Esophagus muscularis mucosa (tissue), 4 donors: ENCODE results near the gene ANO10. TPM values are rescaled to one million over a fixed set of nuclear protein-coding genes. Genes with fewer than 3 reads are reported as not detected.
"Not testable (repeated sequence)": the region's sequence is repeated elsewhere in the genome, so short reads cannot be mapped to it uniquely, and the experiment has no call there.

ENCODE experiments used
- DNase-seq: peaks from one replicate; pipeline ENCODE4 v3.0.0-alpha.2; 2017; ENCODE audit errors: extremely low spot score
- H3K27ac ChIP-seq, 4 donors: fragments of 200-600 bp; sonication (generic); replicated peaks in 1 of 4; 1 replicate in 3 of 4; 2 replicates in 1 of 4; pipeline ENCODE4 v1.5.1; 2016 to 2019; ENCODE audit warnings: mild to moderate bottlenecking in 1 of 4
- H3K27me3 ChIP-seq, 4 donors: fragments of 200-600 bp; sonication (generic); one replicate each; pipeline versions ENCODE4 v1.5.1 to v1.6.0; 2016 to 2019
- H3K36me3 ChIP-seq, 4 donors: fragments of 200-600 bp; sonication (generic); one replicate each; pipeline ENCODE4 v1.5.1; 2016 to 2019
- H3K4me1 ChIP-seq, 4 donors: fragments of 200-600 bp; sonication (generic); one replicate each; pipeline ENCODE4 v1.5.1; 2016 to 2019
- H3K4me3 ChIP-seq, 4 donors: fragments of 200-600 bp; sonication (generic); 1 replicate in 2 of 4; 2 replicates in 2 of 4; pipeline ENCODE4 v1.5.1; 2016 to 2019; ENCODE audit warnings: mild to moderate bottlenecking in 4 of 4, moderate library complexity in 1 of 4
- H3K9me3 ChIP-seq, 4 donors: fragments of 200-600 bp; sonication (generic); 1 replicate in 3 of 4; 2 replicates in 1 of 4; pipeline ENCODE4 v1.5.1; 2016 to 2019
- EP300 ChIP-seq: sonication (generic); formaldehyde crosslinking; IDR thresholded peaks from one replicate; pipeline ENCODE4 v1.6.1; 2017; ENCODE audit warnings: antibody characterized with exemption
- POLR2A ChIP-seq: fragments of 450-650 bp; IDR thresholded peaks from one replicate; pipeline ENCODE4 v1.6.1; 2017; ENCODE audit warnings: antibody characterized with exemption, moderate library complexity, mild to moderate bottlenecking, low read depth
- POLR2AphosphoS5 ChIP-seq, 2 donors: sonication (generic); formaldehyde crosslinking; IDR thresholded peaks; one replicate each; pipeline ENCODE4 v1.6.1; 2017; ENCODE audit warnings: antibody characterized with exemption in 2 of 2
- WGBS: methylation state at CpG from one replicate; pipeline ENCODE4 v1.1.5; 2018; 5-methylcytosine and 5-hydroxymethylcytosine counted together
- intact Hi-C: fragments of 100-400 bp; cut with DNase I; formaldehyde crosslinking; loops from one replicate; pipeline ENCODE4 v1.15.1; 2023
- total RNA-seq, 4 donors: library from RNA; depleted of rRNA; stranded (reverse); fragments of >200 nt; gene quantifications; one replicate each; pipeline versions ENCODE4 v1.1.0 to v1.2.1, GENCODE V29; 2016
- TF ChIP-seq, protein P1 (sequence below), 3 experiments: fragments of 200-600 bp in 2 of 3; fragments of 450-650 bp in 1 of 3; sonication (generic) in 2 of 3; IDR thresholded peaks; one replicate each; pipeline ENCODE4 v1.5.1; 2017 to 2019; ENCODE audit warnings: antibody characterized with exemption in 3 of 3, mild to moderate bottlenecking in 2 of 3, moderate library complexity in 1 of 3

Gene ANO10
- total RNA-seq, 4 donors from 2014 or later = 19.2 to 26.2 (median 24.0) TPM

DNA sequence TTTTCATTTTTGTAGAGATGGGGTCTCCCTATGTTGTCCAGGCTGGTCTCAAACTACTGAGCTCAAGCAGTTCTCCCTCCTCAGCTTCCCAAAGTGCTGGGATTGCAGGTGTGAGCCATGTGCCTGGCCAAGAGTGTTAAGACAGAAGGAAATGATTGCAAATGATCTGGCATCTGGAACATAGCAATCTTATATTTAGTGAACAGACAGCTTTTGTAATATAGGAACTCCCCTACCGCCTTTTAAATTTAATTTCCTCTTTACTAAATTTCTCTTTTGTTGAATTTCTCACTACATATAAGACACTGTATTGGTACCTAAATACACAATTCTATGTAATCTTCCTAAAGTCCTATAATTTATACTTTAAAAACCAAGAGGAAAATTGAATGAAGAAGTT is 13.1 kb downstream of the ANO10 start:
- DNase-seq = no peak
- no peak overlapping the region for H3K27ac ChIP-seq
- H3K36me3 ChIP-seq = peaks cover 0 to 12% (median 5%) of the 10 kb centered on the region in 4 donors
- no peaks in the 10 kb centered on the region for H3K27me3 ChIP-seq
- intact Hi-C loops = no loop called here
- H3K9me3 ChIP-seq = no peaks in the 10 kb centered on the region
- no peak for TF ChIP-seq POLR2AphosphoS5 (IDR thresholded peaks at IDR 0.05)
- TF ChIP-seq POLR2A = no peak
- no peak for TF ChIP-seq EP300
- TF ChIP-seq, protein P1, sequence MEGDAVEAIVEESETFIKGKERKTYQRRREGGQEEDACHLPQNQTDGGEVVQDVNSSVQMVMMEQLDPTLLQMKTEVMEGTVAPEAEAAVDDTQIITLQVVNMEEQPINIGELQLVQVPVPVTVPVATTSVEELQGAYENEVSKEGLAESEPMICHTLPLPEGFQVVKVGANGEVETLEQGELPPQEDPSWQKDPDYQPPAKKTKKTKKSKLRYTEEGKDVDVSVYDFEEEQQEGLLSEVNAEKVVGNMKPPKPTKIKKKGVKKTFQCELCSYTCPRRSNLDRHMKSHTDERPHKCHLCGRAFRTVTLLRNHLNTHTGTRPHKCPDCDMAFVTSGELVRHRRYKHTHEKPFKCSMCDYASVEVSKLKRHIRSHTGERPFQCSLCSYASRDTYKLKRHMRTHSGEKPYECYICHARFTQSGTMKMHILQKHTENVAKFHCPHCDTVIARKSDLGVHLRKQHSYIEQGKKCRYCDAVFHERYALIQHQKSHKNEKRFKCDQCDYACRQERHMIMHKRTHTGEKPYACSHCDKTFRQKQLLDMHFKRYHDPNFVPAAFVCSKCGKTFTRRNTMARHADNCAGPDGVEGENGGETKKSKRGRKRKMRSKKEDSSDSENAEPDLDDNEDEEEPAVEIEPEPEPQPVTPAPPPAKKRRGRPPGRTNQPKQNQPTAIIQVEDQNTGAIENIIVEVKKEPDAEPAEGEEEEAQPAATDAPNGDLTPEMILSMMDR (IDR thresholded peaks at IDR 0.05) = no peak
- H3K4me3 ChIP-seq = no peak overlapping the region
- no peaks in the 10 kb centered on the region for H3K4me1 ChIP-seq
- 87% methylated on average over 1 of the region's 1 CpG for WGBS

DNA sequence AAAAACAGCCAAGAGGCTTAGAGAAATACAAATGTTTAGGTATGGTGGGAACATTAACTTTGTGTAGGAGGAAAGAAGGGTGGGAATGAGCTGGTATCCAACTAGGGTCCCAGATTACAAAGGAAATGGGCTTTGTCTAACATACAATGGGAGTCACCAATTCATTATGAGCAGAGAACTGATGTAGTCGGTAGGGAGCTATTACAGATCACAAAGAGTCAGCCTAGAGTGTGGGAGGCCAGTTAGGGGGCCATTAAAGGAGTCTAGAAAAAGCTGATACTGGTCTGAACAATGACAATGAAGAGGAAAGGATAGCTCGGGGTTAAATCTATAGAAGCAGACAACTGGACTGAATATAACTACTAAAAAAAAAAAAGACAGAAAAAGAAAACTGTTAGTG is 15.5 kb downstream of the ANO10 start:
- H3K36me3 ChIP-seq = peaks cover 0 to 13% (median 6%) of the 10 kb centered on the region in 4 donors
- H3K27ac ChIP-seq = no peak overlapping the region
- DNase-seq = no peak
- no peak for TF ChIP-seq POLR2A
- no peak for TF ChIP-seq POLR2AphosphoS5 (IDR thresholded peaks at IDR 0.05)
- no peak for TF ChIP-seq EP300
- TF ChIP-seq, protein P1 (IDR thresholded peaks at IDR 0.05) = no peak
- H3K4me1 ChIP-seq = no peaks in the 10 kb centered on the region
- H3K27me3 ChIP-seq = no peaks in the 10 kb centered on the region
- H3K9me3 ChIP-seq = no peaks in the 10 kb centered on the region
- H3K4me3 ChIP-seq = no peak overlapping the region
- intact Hi-C loops = no loop called here
- WGBS = 87% methylated on average over 2 of the region's 2 CpGs

DNA sequence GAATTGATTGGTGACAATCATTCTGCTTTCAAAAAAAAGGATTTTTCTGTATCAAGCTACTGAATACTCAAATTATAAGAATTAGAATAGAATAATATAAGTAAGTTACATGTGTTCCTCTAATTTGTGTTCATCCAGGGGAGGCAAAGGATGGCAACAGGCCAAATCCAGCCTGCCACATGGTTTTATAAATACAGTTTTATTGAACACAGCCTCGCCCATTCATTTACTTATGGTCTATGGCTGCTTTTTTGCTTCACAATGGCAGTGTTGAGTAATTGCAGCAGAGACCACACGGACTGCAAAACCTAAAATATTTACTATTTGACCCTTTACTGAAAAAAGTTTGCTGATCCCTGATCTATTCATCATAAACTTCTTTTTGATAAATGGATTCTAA is 21.9 kb downstream of the ANO10 start:
- H3K27ac ChIP-seq, H3K4me3 ChIP-seq, H3K4me1 ChIP-seq, DNase-seq, intact Hi-C loops, H3K27me3 ChIP-seq, H3K9me3 ChIP-seq: not testable (repeated sequence)
- H3K36me3 ChIP-seq = peaks cover 0 to 20% (median 3%) of the 10 kb centered on the region in 4 donors
- 92% methylated on average over 2 of the region's 2 CpGs for WGBS

DNA sequence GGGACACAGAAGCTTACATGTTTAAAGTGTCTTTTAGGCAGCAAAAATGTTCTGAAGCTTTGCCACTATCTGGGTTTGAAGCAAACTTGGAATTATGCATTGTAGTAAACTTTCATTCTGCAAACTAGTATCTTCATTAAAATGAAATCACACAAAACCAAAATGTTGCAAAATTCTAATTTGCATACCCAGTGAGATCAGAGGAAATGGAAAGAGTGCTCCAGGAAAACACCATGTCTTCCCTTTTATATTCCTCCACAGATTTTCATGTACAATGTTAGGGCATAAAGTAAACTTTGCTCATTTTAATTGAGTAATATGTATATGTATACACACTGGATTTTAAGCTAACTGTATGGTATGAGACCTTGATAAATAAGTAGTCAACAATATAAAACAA is 23.9 kb downstream of the ANO10 start:
- H3K27ac ChIP-seq = no peak overlapping the region
- H3K9me3 ChIP-seq = no peaks in the 10 kb centered on the region
- H3K4me1 ChIP-seq = no peaks in the 10 kb centered on the region
- no peaks in the 10 kb centered on the region for H3K27me3 ChIP-seq
- intact Hi-C loops = no loop called here
- TF ChIP-seq POLR2A = no peak
- no peak for TF ChIP-seq POLR2AphosphoS5 (IDR thresholded peaks at IDR 0.05)
- no peak for TF ChIP-seq EP300
- TF ChIP-seq, protein P1 (IDR thresholded peaks at IDR 0.05) = no peak
- peaks cover 0 to 15% (median 0%) of the 10 kb centered on the region in 4 donors for H3K36me3 ChIP-seq
- no peak for DNase-seq
- H3K4me3 ChIP-seq = no peak overlapping the region

DNA sequence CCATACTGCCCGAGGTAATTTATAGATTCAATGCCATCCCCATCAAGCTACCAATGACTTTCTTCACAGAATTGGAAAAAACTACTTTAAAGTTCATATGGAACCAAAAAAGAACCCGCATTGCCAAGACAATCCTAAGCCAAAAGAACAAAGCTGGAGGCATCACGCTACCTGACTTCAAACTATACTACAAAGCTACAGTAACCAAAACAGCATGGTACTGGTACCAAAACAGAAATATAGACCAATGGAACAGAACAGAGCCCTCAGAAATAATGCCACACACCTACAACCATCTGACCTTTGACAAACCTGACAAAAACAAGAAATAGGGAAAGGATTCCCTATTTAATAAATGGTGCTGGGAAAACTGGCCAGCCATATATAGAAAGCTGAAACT is 25.6 kb downstream of the ANO10 start:
- H3K36me3 ChIP-seq = peaks cover 5 to 28% (median 9%) of the 10 kb centered on the region in 4 donors

DNA sequence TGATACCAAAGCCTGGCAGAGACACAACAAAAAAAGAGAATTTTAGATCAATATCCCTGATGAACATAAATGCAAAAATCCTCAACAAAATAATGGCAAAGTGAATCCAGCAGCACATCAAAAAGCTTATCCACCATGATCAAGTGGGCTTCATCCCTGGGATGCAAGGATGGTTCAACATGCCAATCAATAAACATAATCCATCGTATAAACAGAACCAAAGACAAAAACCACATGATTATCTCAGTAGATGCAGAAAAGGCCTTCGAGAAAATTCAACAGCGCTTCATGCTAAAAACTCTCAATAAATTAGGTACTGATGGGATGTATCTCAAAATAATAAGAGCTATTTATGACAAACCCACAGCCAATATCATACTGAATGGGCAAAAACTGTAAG is 26.5 kb downstream of the ANO10 start:
- H3K27ac ChIP-seq, H3K4me3 ChIP-seq, intact Hi-C loops, H3K4me1 ChIP-seq, DNase-seq, H3K27me3 ChIP-seq: not testable (repeated sequence)
- Histone ChIP-seq H3K9me3 (peaks cover 0 to 11% (median 5%) of the 10 kb centered on the region in 4 donors), H3K36me3 (peaks cover 10 to 33% (median 12%) of the 10 kb centered on the region in 4 donors)
- 97% methylated on average over 3 of the region's 3 CpGs for WGBS

More for the DNA sequence above, 25.6 kb downstream of the ANO10 start:
- intact Hi-C loops, DNase-seq, H3K4me1 ChIP-seq, H3K27me3 ChIP-seq, H3K4me3 ChIP-seq, H3K27ac ChIP-seq: not testable (repeated sequence)
- 98% methylated on average over 3 of the region's 3 CpGs for WGBS
- peaks cover 0 to 11% (median 5%) of the 10 kb centered on the region in 4 donors for H3K9me3 ChIP-seq

DNA sequence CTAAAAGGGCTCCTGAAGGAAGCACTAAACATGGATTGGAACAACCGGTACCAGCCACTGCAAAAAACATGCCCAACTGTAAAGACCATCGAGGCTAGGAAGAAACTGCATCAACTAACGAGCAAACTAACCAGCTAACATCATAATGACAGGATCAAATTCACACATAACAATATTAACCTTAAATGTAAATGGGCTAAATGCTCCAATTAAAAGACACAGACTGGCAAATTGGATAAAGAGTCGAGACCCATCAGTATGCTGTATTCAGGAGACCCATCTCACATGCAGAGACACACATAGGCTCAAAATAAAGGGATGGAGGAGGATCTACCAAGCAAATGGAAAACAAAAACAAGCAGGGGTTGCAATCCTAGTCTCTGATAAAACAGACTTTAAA is 28.2 kb downstream of the ANO10 start:
- Histone ChIP-seq H3K9me3 (peaks cover 0 to 11% (median 5%) of the 10 kb centered on the region in 4 donors), H3K36me3 (peaks cover 10 to 37% (median 12%) of the 10 kb centered on the region in 4 donors)
- H3K27me3 ChIP-seq, H3K4me1 ChIP-seq, intact Hi-C loops, DNase-seq, H3K4me3 ChIP-seq, H3K27ac ChIP-seq: not testable (repeated sequence)
- 100% methylated on average over 4 of the region's 4 CpGs for WGBS

DNA sequence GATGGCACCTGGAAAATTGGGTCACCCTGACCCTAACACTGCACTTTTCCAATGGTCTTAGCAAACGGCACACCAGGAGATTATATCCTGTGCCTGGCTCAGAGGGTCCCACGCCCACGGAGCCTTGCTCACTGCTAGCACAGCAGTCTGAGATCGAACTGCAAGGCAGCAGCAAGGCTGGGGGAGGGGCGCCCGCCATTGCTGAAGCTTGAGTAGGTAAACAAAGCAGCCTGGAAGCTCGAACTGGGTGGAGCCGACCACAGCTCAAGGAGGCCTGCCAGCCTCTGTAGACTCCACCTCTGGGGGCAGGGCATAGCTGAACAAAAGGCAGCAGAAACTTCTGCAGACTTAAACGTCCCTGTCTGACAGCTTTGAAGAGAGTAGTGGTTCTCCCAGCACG is 29.9 kb downstream of the ANO10 start:
- H3K4me1 ChIP-seq, intact Hi-C loops, H3K4me3 ChIP-seq, H3K27me3 ChIP-seq, DNase-seq, H3K27ac ChIP-seq: not testable (repeated sequence)
- 97% methylated on average over 5 of the region's 10 CpGs for WGBS
- H3K36me3 ChIP-seq = peaks cover 10 to 25% (median 12%) of the 10 kb centered on the region in 4 donors
- H3K9me3 ChIP-seq = peaks cover 0 to 11% (median 5%) of the 10 kb centered on the region in 4 donors
